ENCODE data around the gene TMPRSS11B. TPM values are rescaled to one million over a fixed set of nuclear protein-coding genes. Genes with fewer than 3 reads are reported as not detected.
"Not testable (repeated sequence)": the region's sequence is repeated elsewhere in the genome, so short reads cannot be mapped to it uniquely, and the experiment has no call there.

TMPRSS11B gene
- total RNA-seq, 2 donors from 2014 or later: not detected

DNA sequence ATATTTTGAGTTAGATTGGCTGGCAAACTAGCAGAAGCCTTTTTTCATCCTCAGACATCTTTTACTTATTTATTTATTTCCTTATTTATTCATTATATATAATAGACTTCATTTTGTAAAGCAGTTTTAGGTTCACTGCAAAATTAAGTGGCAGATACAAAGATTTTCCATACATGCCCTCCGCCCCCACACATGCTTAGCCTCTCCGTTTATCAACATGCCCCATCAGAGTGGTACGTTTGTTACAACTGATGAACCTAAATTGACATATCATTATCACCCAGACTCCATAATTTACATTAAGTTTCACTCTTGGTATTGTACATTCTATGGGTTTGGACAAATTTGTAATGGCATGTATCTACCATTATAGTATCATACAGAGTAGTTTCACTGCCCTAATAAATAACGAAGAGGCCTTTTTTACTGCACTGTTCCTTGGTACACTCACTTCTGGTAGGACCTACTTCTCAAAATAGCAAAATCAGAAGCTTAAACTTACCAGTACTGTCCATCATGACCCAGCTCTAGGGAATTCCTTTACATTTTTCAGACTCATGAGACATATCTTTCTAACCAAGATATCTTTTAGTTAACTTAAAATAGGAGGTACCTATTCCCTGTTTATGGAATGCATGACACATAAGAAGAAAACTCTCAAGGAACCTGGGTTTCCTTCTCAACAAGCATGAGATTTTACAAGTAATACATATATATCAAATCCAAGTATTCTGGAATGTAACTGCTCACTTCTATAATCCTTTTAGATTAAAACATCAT is 4.8 kb upstream of the TMPRSS11B start:
- DNase-seq (no peak), ATAC-seq (no peak)
- intact Hi-C loops (cut with DNase I, micrococcal nuclease): no loop called here

GRCh38 chr4:68249434-68249833 is 3.9 kb upstream of the TMPRSS11B start:
- no peak for DNase-seq

GRCh38 chr4:68240620-68241019 is 4.9 kb downstream of the TMPRSS11B start:
- ATAC-seq: no peak
- no peak for DNase-seq
- intact Hi-C loops (cut with DNase I, micrococcal nuclease): no loop called here

More at GRCh38 chr4:68249434-68249833, 3.9 kb upstream of the TMPRSS11B start:
- intact Hi-C loops (cut with DNase I, micrococcal nuclease): no loop called here
- no peak for ATAC-seq

GRCh38 chr4:68228568-68228967 is 16.9 kb downstream of the TMPRSS11B start:
- intact Hi-C loops (cut with DNase I, micrococcal nuclease): no loop called here
- ATAC-seq: no peak
- no peak for DNase-seq

DNA sequence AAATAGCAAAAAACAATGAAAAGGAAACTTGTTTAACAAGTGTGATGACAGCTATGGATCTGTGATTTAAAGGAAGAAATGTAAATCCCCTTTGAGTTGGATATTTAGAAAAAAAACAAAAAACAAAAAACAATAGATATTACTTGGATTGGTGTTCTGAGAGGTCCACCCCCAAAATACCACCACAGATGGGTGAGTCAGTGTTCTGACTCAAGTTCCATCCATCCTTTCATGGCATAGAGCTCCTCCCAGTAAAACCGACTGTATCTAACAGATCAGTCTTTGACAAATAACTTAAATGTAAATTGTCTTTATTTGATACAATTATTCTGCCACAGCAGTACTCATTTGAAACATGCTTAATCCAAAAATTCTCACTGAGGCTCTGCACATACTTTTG is 27.4 kb downstream of the TMPRSS11B start:
- intact Hi-C loops (cut with DNase I, micrococcal nuclease): no loop called here
- ATAC-seq (no peak), DNase-seq (no peak)

DNA sequence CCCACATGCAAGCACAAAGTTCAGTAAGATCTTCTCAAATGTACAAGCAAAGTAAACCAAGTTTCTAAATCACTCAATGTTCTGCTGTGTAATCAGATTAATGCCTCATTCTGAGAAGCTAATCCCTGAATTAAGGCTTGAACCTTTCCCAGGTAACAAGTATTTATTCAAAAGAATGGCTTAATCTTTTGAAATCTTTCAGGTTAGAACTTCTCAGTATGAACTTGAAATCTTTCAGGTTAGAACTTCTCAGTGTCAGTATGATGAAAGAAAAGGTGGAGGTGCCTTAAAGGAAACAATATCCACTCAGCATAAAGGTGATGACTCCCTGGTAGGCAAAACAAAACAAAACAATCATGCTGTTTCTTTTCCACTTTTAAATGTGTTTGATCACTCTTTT is 29.0 kb downstream of the TMPRSS11B start:
- intact Hi-C loops (cut with DNase I, micrococcal nuclease): no loop called here
- no peak for DNase-seq
- no peak for ATAC-seq

DNA sequence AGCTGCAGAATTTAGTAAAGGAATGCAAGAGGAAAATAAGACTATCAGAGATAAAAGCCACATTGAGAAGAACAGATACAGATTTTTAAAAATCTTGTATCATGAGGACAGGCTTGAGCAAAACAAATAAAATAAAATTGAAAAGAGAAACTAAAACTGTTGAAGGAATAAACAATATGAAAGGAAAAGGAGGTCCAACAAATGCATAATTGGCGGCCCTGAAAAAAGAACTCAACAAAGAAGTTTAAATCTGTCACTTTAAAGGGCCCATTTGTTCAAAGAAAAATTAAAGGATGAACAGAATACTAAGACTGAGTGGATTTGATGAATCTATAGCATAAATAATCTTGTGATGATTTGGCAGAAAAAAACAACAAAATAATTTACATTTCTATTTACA is 36.5 kb downstream of the TMPRSS11B start:
- DNase-seq: no peak
- intact Hi-C loops (cut with DNase I, micrococcal nuclease): no loop called here
- ATAC-seq: no peak

DNA sequence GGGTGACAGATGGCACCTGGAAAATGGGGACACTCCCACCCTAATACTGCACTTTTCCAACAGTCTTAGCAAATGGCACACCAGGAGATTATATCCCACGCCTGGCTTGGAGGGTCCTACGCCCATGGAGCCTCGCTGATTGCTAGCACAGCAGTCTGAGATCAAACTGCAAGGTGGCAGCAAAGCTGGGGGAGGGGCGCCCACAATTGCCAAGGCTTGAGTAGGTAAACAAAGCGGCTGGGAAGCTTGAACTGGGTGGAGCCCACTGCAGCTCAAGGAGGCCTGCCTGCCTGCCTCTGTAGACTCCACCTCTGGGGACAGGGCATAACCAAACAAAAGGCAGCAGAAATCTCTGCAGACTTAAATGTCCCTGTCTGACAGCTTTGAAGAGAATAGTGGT is 51.2 kb downstream of the TMPRSS11B start:
- ATAC-seq; DNase-seq; intact Hi-C loops (cut with DNase I, micrococcal nuclease): not testable (repeated sequence)

GRCh38 chr4:68193194-68193593 is 52.3 kb downstream of the TMPRSS11B start:
- ATAC-seq: no peak

GRCh38 chr4:68187145-68187544 is 58.3 kb downstream of the TMPRSS11B start:
- DNase-seq: no peak
- intact Hi-C loops (cut with DNase I, micrococcal nuclease): no loop called here
- no peak for ATAC-seq

More at GRCh38 chr4:68193194-68193593, 52.3 kb downstream of the TMPRSS11B start:
- no peak for DNase-seq
- intact Hi-C loops (cut with DNase I, micrococcal nuclease): no loop called here

GRCh38 chr4:68184923-68185322 is 60.6 kb downstream of the TMPRSS11B start:
- intact Hi-C loops (cut with DNase I, micrococcal nuclease): no loop called here
- DNase-seq (no peak), ATAC-seq (no peak)

DNA sequence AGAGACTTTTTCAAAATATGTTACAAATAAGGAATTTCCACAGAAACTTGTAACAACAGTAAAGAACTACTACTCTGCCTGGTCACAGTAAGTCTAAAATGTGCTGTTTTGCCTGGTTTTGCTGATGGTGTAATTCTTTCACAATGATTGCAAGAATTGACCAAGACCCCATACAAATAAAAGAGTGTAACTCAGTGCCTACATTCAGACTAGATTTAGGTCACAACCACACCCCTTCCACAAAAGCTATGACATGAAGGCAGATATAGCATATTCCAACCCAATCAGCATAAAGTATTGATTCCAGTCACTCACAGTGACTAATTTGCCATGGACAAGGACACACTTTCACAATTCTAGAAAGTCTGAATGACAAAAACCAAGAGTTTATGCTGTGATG is 62.1 kb downstream of the TMPRSS11B start:
- no peak for DNase-seq
- intact Hi-C loops (cut with DNase I, micrococcal nuclease): no loop called here
- no peak for ATAC-seq

GRCh38 chr4:68182382-68182820 is 63.1 kb downstream of the TMPRSS11B start:
- intact Hi-C loops (cut with DNase I, micrococcal nuclease): no loop called here
- DNase-seq: no peak
- no peak for ATAC-seq

DNA sequence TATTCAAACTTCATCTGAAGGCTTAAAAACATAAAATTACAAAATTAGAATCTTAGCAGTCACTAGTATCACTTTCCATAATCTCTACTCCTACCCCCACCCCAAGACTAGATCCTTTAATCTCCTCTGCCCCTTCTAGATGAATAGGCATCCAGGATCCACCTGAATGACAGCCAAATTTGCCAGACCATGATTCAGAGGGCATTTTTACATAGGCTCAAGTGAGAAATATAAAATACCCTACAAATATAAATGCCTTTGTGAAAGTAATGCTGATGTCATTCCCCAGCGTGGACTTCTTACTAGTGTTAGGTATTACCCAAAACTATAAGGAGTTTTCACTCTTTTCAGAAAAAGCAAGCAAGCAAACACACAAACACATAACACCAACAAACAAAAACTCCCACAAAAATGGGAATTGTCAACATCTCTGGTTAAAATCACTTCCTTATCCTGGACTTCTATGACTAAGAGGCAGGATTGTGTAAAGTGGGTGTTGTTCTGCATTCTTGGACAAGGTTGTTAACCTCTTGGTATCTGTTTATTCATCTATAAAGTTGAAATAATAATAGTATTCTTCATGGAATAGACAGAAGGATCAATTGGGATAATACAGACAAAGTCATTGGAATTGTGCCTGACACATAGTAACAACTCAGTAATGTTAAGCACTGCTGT is 64.5 kb downstream of the TMPRSS11B start:
- intact Hi-C loops (cut with DNase I, micrococcal nuclease): no loop called here
- DNase-seq (no peak), ATAC-seq (no peak)

DNA sequence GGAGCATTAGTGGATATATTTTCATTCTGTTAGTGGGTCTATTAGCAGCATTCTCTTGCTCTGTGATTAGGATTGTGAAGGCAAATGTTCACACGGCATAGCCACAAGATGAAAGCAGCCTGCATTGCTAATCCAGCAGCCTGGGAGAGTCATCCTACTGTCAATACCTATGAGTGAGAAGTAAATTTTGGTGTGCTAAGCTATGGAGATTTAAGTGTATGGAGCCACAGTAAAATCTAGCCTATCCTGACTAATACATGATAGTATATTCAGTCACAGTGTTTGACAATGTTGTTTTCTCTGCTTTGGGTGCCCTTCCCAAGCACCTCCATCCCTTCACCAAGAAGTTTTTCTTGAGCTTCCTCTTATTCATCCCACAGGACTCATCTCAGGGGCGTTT is 68.6 kb downstream of the TMPRSS11B start:
- DNase-seq (no peak), ATAC-seq (no peak)
- intact Hi-C loops (cut with DNase I, micrococcal nuclease): no loop called here

Other genes with a start within 250 kb of the TMPRSS11B start
- not detected for gene TMPRSS11F, start 115.8 kb downstream of the TMPRSS11B start, total RNA-seq
- 10 to 100 TPM; 59.6 to 60.5 TPM for gene YTHDC1, start 104.4 kb upstream of the TMPRSS11B start, total RNA-seq
- gene TMPRSS11E, start 201.8 kb upstream of the TMPRSS11B start, total RNA-seq: not detected